ENCODE data around the gene AGAP1. TPM values are rescaled to one million over a fixed set of nuclear protein-coding genes. Genes with fewer than 3 reads are reported as not detected.

The AGAP1 gene
- total RNA-seq, 1 experiment from 2014 or later = 25.8 TPM

- no peak for DNase-seq
- H3K4me1 ChIP-seq (ENCODE audit: insufficient read depth, low read length) = no peaks in the 10 kb centered on the region; the same call in 1 of the 2 replicates
- no peak overlapping the region for H2BK120ac ChIP-seq (ENCODE audit: low read depth, low read length, poor library complexity, severe bottlenecking)
- H2AK5ac ChIP-seq (ENCODE audit: insufficient read length, low read length) = no peak overlapping the region
- H3K27me3 ChIP-seq (ENCODE audit: insufficient read depth, low read length) = no peaks in the 10 kb centered on the region
- no peak overlapping the region for H2BK20ac ChIP-seq (ENCODE audit: low read depth, low read length, poor library complexity, severe bottlenecking)
- H4K8ac ChIP-seq (replicated peaks; ENCODE audit: insufficient read length, low read depth, low read length) = no peak overlapping the region
- H3K23me2 ChIP-seq (ENCODE audit: insufficient read length, low read depth, low read length, poor library complexity, severe bottlenecking) = no peaks in the 10 kb centered on the region
- no peaks in the 10 kb centered on the region for H3K9me3 Mint-ChIP-seq
- no peak overlapping the region for H3K4me2 ChIP-seq (ENCODE audit: insufficient read depth, insufficient read length, low read length)
- H3K36me3 Mint-ChIP-seq (ENCODE audit: insufficient read depth in 1 of 3, low read depth in 3 of 3) = peaks cover 3 to 8% (median 7%) of the 10 kb centered on the region in 3 experiments; a peak in 6 of 7 replicates
- no peak overlapping the region for H3K23ac ChIP-seq (ENCODE audit: insufficient read length, low read depth, low read length)
- H2BK5ac ChIP-seq (ENCODE audit: insufficient read length, low read length) = no peak overlapping the region
- H4K91ac ChIP-seq (ENCODE audit: insufficient read length, low read depth, low read length) = no peak overlapping the region
- H3K79me2 ChIP-seq (ENCODE audit: insufficient read depth, low read length) = no peaks in the 10 kb centered on the region
- H3K4me1 Mint-ChIP-seq = peaks cover 25 to 37% of the 10 kb centered on the region in 2 experiments
- H3K27ac Mint-ChIP-seq = no peak overlapping the region; a peak in 1 of 7 replicates
- no peak overlapping the region for H3K4me3 Mint-ChIP-seq
- H3K56ac ChIP-seq (ENCODE audit: insufficient read length, low read depth, low read length) = no peak overlapping the region
- H2AFZ ChIP-seq (ENCODE audit: low read length) = no peak overlapping the region
- H3K27me3 Mint-ChIP-seq (ENCODE audit: low read depth) = no peaks in the 10 kb centered on the region; the same call in 1 of the 2 replicates
- no peak overlapping the region for H3K4ac ChIP-seq (ENCODE audit: low read depth, low read length)
- H2BK15ac ChIP-seq (ENCODE audit: low read depth, low read length) = no peak overlapping the region
- no peaks in the 10 kb centered on the region for H3K79me1 ChIP-seq (ENCODE audit: insufficient read depth, low read depth, low read length, poor library complexity, severe bottlenecking)
- no peak overlapping the region for H3T11ph ChIP-seq (ENCODE audit: low read length)
- no peak overlapping the region for H4K5ac ChIP-seq (ENCODE audit: insufficient read length, low read depth, low read length)
- WGBS (ENCODE audit: extremely low coverage, insufficient read length, low lambda C conversion rate) = no CpG with 5 or more reads among the region's 6 CpGs
- no peak for TF ChIP-seq CTCF (conservative IDR thresholded peaks at IDR 0.05)
- no peak overlapping the region for H3K9ac ChIP-seq (ENCODE audit: extremely low read depth, insufficient read length, low read length)
- H3K9me3 ChIP-seq (ENCODE audit: control insufficient read depth, low read depth, low read length) = no peaks in the 10 kb centered on the region
- no peak overlapping the region for H3K14ac ChIP-seq (ENCODE audit: insufficient read depth, low read length)
- H3K18ac ChIP-seq (ENCODE audit: insufficient read length, low read depth, low read length) = no peak overlapping the region
- H3K27ac ChIP-seq (ENCODE audit: insufficient read length, low read depth, low read length) = no peak overlapping the region
- H4K20me1 ChIP-seq (ENCODE audit: control insufficient read depth, insufficient read depth, insufficient read length) = no peaks in the 10 kb centered on the region
- H2BK12ac ChIP-seq (ENCODE audit: insufficient read length, low read depth, low read length) = no peak overlapping the region
Observed at GRCh38 chr2:235757640-235758039, 263.8 kb downstream of the AGAP1 start.

All from H9 (cell line).